Measurements from ENCODE around the gene DIPK1A.

DNA sequence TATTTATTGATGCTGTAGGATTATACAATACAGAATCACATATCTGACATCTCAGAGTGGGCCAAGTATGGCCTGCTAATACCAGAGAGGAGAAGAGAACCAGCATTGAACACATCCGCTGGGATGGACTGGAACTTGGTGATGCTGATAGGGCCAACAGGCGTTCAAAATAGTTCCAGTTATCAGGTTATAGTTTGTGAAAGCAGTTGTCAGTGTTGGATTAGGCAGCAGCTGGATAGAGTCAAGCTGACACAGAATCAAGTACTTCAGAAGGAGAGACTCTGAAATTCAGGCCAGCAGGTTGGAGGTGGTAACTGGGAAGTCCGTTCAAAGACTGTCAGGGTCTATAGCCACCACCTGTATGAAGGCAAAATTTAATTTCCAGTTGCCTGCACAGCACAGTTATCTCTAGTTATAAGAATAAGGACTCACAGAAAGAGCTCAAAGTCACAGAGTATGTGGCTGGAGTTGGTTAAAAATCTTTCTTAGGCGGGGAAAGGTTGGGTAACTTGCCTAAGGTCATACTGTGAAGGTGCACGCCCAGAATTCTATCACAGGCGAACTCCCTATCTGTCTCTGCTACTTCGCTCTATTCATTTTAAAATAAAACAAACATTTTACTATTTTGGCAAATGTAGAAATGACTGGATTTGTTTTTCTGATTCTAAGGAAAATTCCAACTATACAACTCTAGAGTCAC lies 9.9 kb upstream of the DIPK1A start:
- TF ChIP-seq, protein P1, sequence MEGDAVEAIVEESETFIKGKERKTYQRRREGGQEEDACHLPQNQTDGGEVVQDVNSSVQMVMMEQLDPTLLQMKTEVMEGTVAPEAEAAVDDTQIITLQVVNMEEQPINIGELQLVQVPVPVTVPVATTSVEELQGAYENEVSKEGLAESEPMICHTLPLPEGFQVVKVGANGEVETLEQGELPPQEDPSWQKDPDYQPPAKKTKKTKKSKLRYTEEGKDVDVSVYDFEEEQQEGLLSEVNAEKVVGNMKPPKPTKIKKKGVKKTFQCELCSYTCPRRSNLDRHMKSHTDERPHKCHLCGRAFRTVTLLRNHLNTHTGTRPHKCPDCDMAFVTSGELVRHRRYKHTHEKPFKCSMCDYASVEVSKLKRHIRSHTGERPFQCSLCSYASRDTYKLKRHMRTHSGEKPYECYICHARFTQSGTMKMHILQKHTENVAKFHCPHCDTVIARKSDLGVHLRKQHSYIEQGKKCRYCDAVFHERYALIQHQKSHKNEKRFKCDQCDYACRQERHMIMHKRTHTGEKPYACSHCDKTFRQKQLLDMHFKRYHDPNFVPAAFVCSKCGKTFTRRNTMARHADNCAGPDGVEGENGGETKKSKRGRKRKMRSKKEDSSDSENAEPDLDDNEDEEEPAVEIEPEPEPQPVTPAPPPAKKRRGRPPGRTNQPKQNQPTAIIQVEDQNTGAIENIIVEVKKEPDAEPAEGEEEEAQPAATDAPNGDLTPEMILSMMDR (IDR thresholded peaks at IDR 0.05) = no peak
- no peak for TF ChIP-seq POLR2A (IDR thresholded peaks at IDR 0.05)

Measured in breast epithelium (tissue), 3 donors.